NOMO-1 treated with DMSO at 0.1 percent for 48 hours (cell line): ENCODE measurements around the gene TICAM1.

ENCODE experiments used
- DNase-seq: peaks from one replicate; lab custom pipeline; 2025; ENCODE audit not compliant: unreplicated experiment; lab: John Stamatoyannopoulos, UW

The TICAM1 gene

DNA sequence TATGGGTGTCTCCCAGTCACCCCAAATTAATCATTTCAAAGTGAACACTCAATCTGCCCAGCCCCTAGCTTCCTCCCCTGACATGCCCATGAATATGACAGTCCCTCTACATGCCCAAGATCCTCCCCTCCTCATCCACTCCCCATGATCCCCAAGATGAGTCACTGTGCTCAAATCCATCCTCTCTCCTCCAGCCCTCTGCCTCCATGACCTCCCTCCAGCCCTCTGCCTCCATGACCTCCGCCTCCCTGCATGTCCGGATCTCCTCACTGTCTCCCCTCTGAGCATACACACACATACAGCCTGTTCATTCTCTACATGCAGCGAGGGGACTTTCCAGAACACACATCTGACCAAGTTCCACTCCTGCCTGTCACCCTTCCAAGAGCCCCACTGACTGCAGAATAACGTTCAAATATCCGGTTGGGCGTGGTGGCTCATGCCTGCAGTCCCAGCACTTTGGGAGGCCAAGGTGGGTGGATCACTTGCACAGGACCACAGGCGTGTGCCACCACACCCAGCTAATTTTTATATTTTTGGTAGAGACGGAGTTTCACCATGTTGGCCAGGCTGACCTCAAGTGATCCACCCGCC is 58.4 kb downstream of the TICAM1 start:
- DNase-seq: no peak

- no peak for DNase-seq
Observed at GRCh38 chr19:4772566-4772965, 58.9 kb downstream of the TICAM1 start.

- DNase-seq: peak; percentile 90
Observed at GRCh38 chr19:4768934-4769777, 62.4 kb downstream of the TICAM1 start.
